Fibroblast of skin of scalp (primary cell): ENCODE measurements around the gene ABHD4.
"Not testable (repeated sequence)": the region's sequence is repeated elsewhere in the genome, so short reads cannot be mapped to it uniquely, and the experiment has no call there.

Experiments
- DNase-seq: peaks from one replicate; pipeline ENCODE4 v3.0.0-alpha.2; 2013

ABHD4 gene

GRCh38 chr14:22627506-22628263 lies 29.6 kb downstream of the ABHD4 start:
- no peak for DNase-seq

GRCh38 chr14:22629361-22629760 lies 31.3 kb downstream of the ABHD4 start:
- no peak for DNase-seq

DNA sequence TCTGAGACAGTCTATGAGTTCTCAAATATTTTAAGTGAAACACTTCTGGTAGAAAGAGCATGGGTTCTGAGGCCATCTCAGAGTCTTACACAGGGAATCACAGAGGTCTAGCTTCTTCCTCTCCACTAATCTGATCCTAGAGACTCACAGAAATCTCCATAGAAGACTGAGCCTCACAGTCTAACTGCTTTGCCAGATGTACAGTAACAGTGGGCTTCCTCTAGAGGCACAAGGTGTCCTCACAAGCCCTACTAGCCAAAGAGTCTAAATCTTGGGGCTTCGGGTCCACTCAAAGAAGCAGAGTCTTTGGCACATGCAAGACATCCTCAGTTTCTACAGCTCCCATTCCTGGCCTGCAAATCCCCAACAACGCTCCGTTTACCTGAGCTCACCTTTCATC lies 32.0 kb downstream of the ABHD4 start:
- DNase-seq: no peak

DNA sequence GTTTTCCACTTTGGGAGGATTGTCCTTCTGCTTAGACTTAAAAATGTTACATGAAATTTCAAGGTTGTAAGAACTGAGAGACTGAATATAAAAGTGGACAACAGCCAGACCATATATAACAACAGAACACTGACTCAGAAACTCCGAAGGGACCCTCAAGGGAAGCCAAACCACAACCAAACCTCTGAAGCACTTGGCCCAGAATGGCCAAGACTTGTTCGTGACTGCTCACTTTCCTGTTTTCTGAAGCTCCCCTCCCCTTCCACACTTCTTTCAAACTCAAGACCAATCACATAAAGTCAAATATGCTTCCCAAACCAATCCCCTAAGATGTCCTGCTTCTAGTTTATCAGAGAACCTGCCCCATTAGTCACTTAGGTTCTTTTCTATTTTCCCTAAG lies 32.4 kb downstream of the ABHD4 start:
- DNase-seq: peak; percentile 83

- DNase-seq: no peak
These were observed 36.3 kb downstream of the ABHD4 start for GRCh38 chr14:22634233-22634900.

GRCh38 chr14:22635980-22636379 lies 37.9 kb downstream of the ABHD4 start:
- not testable (repeated sequence) for DNase-seq

- no peak for DNase-seq
These were observed 42.1 kb downstream of the ABHD4 start for GRCh38 chr14:22640192-22640591.

DNA sequence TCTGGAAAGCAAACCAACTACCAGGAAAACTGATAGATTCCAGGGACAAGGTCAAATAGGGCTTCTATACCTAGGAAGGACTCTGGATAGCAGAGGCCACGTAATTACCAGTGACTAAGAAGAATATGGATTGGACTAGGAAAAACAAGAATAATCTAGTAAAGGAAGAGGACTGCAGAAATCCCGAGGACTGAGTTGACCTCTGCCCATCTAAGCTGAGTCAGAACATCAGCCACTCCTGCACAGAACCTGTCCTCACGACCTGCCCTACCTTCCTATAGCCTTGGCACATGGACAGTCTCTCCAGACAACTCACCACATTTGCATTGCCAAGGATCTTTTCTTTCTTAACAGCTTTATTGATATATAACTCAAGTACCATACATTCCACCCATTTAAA lies 43.7 kb downstream of the ABHD4 start:
- no peak for DNase-seq

- DNase-seq: no peak
These were observed 46.2 kb downstream of the ABHD4 start, which contains the start of gene OR6J1 for GRCh38 chr14:22644305-22644635. TSS of gene OR6J1 (minus strand) at chr14:22644352. CDS start at chr14:22634811, 9,541 bp downstream.

GRCh38 chr14:22646570-22647254 lies 48.6 kb downstream of the ABHD4 start:
- peak; percentile 91 for DNase-seq

DNA sequence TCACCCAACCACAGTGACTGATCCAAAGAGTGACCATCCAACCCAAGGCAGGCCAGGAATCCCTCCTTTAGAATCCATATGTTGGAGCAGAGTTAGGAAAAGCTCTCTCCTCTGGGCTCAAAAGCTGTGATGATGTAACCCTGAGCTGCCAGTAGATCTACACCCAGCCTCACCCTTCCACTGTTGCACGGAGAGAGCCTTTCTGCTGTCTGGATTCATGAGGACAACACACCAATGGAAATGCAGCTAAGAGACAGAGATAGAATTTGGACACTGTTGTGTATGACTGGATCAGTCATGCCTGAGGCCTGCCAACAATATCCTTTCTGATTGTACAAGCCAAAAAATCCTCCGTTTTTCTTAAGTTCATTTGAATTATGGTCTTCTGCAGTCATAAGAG lies 50.4 kb downstream of the ABHD4 start:
- DNase-seq: no peak

- DNase-seq: no peak
These were observed 52.1 kb downstream of the ABHD4 start for GRCh38 chr14:22650046-22650739.

- DNase-seq: peak; percentile 69
These were observed 52.9 kb downstream of the ABHD4 start for GRCh38 chr14:22650960-22651521.

DNA sequence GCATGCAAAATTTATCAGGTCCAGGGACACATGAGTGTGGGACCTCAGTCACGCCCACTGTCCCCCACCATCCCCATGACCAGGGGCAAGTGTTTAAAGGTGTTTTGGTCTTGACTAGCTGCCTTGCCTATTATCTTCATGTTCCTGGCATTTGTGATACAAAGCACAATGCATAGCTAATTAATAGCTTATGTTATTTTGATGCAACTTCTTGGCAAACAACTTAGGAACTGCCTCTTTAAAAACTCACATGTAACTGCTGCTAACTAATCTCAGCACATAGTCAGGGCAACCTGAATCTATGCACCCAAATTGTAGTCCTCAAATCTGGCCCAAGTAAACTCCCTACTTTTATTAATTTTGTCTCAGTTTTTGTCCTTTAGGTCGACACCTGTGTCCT lies 53.5 kb downstream of the ABHD4 start:
- no peak for DNase-seq

DNA sequence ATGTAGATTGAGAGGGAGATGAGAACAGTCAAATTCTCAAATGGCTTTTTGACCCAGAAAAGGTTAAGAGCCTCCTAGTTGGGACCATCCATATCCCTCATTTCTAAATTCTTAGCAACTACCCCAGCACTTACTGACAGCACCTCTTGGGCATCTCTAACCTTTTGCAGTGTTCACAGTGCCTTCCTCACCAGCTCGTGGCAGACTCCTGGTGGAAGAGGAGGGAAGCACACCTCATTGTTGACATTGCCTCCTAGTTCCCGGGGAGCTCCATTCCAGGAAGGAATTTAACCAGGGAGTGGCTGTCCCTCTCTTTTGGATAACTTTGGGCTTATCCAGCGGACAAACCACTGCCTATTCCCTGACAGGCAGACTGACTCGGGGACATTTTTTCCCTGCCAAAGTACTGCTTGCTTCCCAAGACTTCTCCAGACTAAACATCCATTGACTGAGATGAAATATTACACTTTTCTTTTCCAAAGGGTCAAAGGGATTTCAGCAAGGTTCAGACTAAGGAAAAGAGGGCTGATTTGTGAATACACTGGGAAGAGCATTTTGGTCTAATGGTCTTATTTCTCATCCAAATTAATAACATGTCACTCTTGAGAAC lies 55.0 kb downstream of the ABHD4 start:
- DNase-seq: peak; percentile 90

- no peak for DNase-seq
These were observed 58.1 kb downstream of the ABHD4 start for GRCh38 chr14:22656226-22656625.

- DNase-seq: peak; percentile 95
These were observed 59.0 kb downstream of the ABHD4 start for GRCh38 chr14:22656945-22657731.

DNA sequence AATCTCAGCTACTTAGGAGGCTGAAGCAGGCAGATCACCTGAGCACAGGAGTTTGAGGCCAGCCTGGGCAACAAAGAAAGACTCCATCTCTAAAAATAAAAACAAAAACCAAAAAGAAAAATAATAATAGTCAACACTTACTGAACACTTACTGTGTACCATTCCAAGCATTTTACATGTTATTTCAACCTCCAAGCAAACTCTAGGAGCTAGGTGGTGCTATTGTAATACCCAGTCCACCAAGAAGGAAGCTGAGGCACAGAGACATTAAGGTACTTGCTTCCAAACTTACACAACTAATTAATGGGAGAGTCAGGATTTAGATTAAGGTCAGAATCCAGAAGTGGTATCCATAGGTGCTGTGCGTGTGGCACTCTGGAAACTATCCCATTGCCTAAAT lies 59.8 kb downstream of the ABHD4 start:
- DNase-seq: peak; percentile 46

GRCh38 chr14:22658946-22659345 lies 60.8 kb downstream of the ABHD4 start:
- no peak for DNase-seq

DNA sequence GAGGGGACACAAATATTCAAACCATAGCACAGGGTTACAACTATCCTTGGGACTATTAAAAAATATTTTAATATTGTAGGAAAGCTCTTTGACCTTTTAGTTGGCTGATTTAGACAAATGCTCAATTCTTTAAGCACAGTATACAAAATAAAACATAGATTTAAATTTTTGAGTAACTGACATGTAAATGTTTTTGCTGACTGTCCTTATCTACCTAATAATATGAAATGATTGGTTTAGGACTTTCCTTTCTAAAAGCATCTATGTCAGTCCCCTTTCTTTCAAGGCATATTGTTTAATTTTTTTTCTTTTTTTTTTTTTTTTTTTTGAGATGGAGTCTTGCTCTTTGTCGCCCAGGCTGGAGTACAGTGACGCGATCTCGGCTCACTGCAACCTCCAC lies 62.6 kb downstream of the ABHD4 start:
- no peak for DNase-seq
